Caco-2 (cell line): ENCODE results near the gene MT1M. TPM values are rescaled to one million over a fixed set of nuclear protein-coding genes. Genes with fewer than 3 reads are reported as not detected.

Experiments used
- BruUV-seq: library from RNA; stranded (reverse); fragments of 400-500 nt; replicated peaks from 2 replicates; lab custom pipeline; 2021; lab: Mats Ljungman, UMichigan
- CTCF ChIA-PET: fragments of 300-600 bp; sonication (Branson Sonifier 250); formaldehyde crosslinking; loops from one replicate; lab custom pipeline; 2022; ENCODE audit warnings: antibody characterized with exemption; lab: Charles Lee
- POLR2A ChIA-PET: fragments of 300-600 bp; sonication (Branson Sonifier 250); formaldehyde crosslinking; loops from one replicate; lab custom pipeline; 2022; ENCODE audit warnings: antibody characterized with exemption; lab: Charles Lee
- DNase-seq, 2 experiments: peaks; one replicate each; pipeline versions ENCODE4 v3.0.0 to v3.0.0-alpha.2; 2020 to 2022
- H3K27me3 ChIP-seq: replicated peaks from 2 replicates; pipeline ENCODE4 v1.6.0; 2011; ENCODE audit warnings: low read length; ENCODE audit not compliant: control insufficient read depth, insufficient read depth
- H3K36me3 ChIP-seq: 2 replicates; pipeline ENCODE4 v1.5.1; 2011; ENCODE audit warnings: low read length; ENCODE audit not compliant: control insufficient read depth, insufficient read depth
- H3K4me1 ChIP-seq: fragments of 250-450 bp; sonication (Bioruptor Pico); 2 replicates; pipeline ENCODE4 v1.5.1; 2020; ENCODE audit warnings: mild to moderate bottlenecking
- H3K4me3 ChIP-seq: 2 replicates; pipeline ENCODE4 v1.5.1; 2011; ENCODE audit warnings: low read depth, mild to moderate bottlenecking, control low read depth, low read length
- H3K9me3 ChIP-seq: fragments of 250-450 bp; sonication (Bioruptor Pico); 2 replicates; pipeline ENCODE4 v1.5.1; 2020; ENCODE audit warnings: mild to moderate bottlenecking, moderate library complexity
- H3K27ac Mint-ChIP-seq: one replicate; pipeline ENCODE4 v1.8.0; 2022; ENCODE audit warnings: mixed read lengths; ENCODE audit not compliant: unreplicated experiment
- H3K27me3 Mint-ChIP-seq: one replicate; pipeline ENCODE4 v1.8.0; 2022; ENCODE audit warnings: mixed read lengths; ENCODE audit not compliant: insufficient read depth, unreplicated experiment
- H3K36me3 Mint-ChIP-seq: one replicate; pipeline ENCODE4 v1.8.0; 2022; ENCODE audit warnings: mild to moderate bottlenecking, mixed read lengths; ENCODE audit not compliant: insufficient read depth, unreplicated experiment
- H3K4me1 Mint-ChIP-seq: one replicate; pipeline ENCODE4 v1.8.0; 2022; ENCODE audit warnings: low read depth, mixed read lengths; ENCODE audit not compliant: unreplicated experiment
- H3K4me3 Mint-ChIP-seq: one replicate; pipeline ENCODE4 v1.8.0; 2022; ENCODE audit warnings: mild to moderate bottlenecking, moderate library complexity, mixed read lengths; ENCODE audit not compliant: unreplicated experiment
- H3K9me3 Mint-ChIP-seq: one replicate; pipeline ENCODE4 v1.8.0; 2022; ENCODE audit warnings: mixed read lengths; ENCODE audit not compliant: unreplicated experiment
- CTCF ChIP-seq, 2 experiments: fragments of 200-600 bp in 1 of 2; IDR thresholded peaks; 1 replicate in 1 of 2; 2 replicates in 1 of 2; pipeline versions ENCODE4 v1.5.1 to v1.8.0; 2011 to 2022; ENCODE audit warnings: antibody characterized with exemption in 1 of 2, control low read depth in 1 of 2, inconsistent platforms in 1 of 2, low read depth in 1 of 2, low read length in 1 of 2, mild to moderate bottlenecking in 1 of 2, moderate library complexity in 1 of 2; ENCODE audit not compliant: insufficient read depth in 1 of 2, severe bottlenecking in 1 of 2, unreplicated experiment in 1 of 2
- intact Hi-C: fragments of 100-400 bp; cut with micrococcal nuclease; formaldehyde crosslinking; loops from one replicate; pipeline ENCODE4 v1.10.0; 2022; ENCODE audit not compliant: unreplicated experiment
- total RNA-seq: library from RNA; stranded (reverse); gene quantifications from 2 replicates; pipeline ENCODE4 v1.2.3, GENCODE V29; 2022

The MT1M gene
- total RNA-seq, 1 experiment from 2014 or later = not detected

GRCh38 chr16:56675685-56676210, 43.3 kb downstream of the MT1M start:
- Mint-ChIP-seq H3K9me3 (no peaks in the 10 kb centered on the region), H3K4me1 (no peaks in the 10 kb centered on the region), H3K27me3 (peaks cover 23% of the 10 kb centered on the region), H3K27ac (no peak overlapping the region), H3K4me3 (no peak overlapping the region), H3K36me3 (no peaks in the 10 kb centered on the region)
- no peak for TF ChIP-seq CTCF (IDR thresholded peaks at IDR 0.05; ENCODE audit: insufficient read depth in 1 of 2, low read depth in 1 of 2, low read length in 1 of 2, severe bottlenecking in 1 of 2, unreplicated experiment in 1 of 2)
- Histone ChIP-seq H3K36me3 (no peaks in the 10 kb centered on the region), H3K4me1 (no peaks in the 10 kb centered on the region), H3K27me3 (no peaks in the 10 kb centered on the region), H3K4me3 (no peak overlapping the region), H3K9me3 (no peaks in the 10 kb centered on the region)
- no TSS peak for BruUV-seq
- no peak for DNase-seq
- POLR2A ChIA-PET = no interaction called here
- intact Hi-C loops = no loop called here
- CTCF ChIA-PET = interaction anchor here (0.6 to 2.3 kb wide), 2 partner anchors 26 to 127 kb away, joined by 3 to 8 read pairs; no protein-coding TSS in a partner anchor

- H3K27me3 ChIP-seq = no peaks in the 10 kb centered on the region
- no peaks in the 10 kb centered on the region for H3K9me3 Mint-ChIP-seq
- TF ChIP-seq CTCF (IDR thresholded peaks at IDR 0.05; ENCODE audit: insufficient read depth in 1 of 2, low read depth in 1 of 2, low read length in 1 of 2, severe bottlenecking in 1 of 2, unreplicated experiment in 1 of 2) = no peak
- H3K27ac Mint-ChIP-seq = no peak overlapping the region
- intact Hi-C loops = no loop called here
- no TSS peak for BruUV-seq
- H3K36me3 ChIP-seq = no peaks in the 10 kb centered on the region
- POLR2A ChIA-PET = no interaction called here
- no peak for DNase-seq
- no peak overlapping the region for H3K4me3 ChIP-seq
- H3K4me1 Mint-ChIP-seq = no peaks in the 10 kb centered on the region
- peaks cover 12% of the 10 kb centered on the region for H3K27me3 Mint-ChIP-seq
- CTCF ChIA-PET = interaction anchor here (0.6 to 2.3 kb wide), 2 partner anchors 25 to 98 kb away, joined by 3 to 8 read pairs; no protein-coding TSS in a partner anchor
- H3K36me3 Mint-ChIP-seq = no peaks in the 10 kb centered on the region
- H3K4me1 ChIP-seq = no peaks in the 10 kb centered on the region
- H3K4me3 Mint-ChIP-seq = no peak overlapping the region
- H3K9me3 ChIP-seq = no peaks in the 10 kb centered on the region
These were observed 45.0 kb downstream of the MT1M start for GRCh38 chr16:56677474-56677873.

DNA sequence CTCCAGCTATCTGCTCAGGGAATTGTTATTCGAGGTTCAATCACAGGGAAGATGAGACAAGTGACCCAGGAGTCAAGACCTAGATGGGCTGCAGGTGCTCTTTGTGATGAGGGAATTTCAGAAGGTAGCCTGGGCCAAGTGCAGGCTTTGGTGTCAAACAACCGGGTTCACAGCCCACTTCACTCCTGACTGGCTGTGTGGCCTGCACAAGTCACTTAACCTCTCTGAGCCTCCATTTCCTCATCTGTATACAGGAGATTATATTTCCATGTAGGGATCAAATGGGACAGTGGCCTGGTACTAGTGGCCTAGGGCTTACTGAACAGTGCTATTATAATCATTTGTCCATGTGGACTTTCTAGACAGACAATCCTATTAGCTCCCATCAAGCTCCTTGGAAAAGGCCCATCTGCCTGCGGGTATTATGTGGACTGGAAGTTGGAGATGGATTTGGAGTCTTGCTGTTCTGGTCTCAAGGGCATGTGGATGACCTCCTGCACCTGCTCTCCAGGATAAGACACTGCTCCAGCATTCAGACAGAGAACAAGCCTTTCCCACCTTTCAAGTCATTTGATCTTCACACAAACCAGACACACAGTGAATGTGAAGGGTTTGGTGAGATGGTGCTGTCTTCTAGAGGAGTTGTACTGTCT, 46.7 kb downstream of the MT1M start:
- no peak for TF ChIP-seq CTCF (IDR thresholded peaks at IDR 0.05; ENCODE audit: insufficient read depth in 1 of 2, low read depth in 1 of 2, low read length in 1 of 2, severe bottlenecking in 1 of 2, unreplicated experiment in 1 of 2)
- peaks cover 6% of the 10 kb centered on the region for H3K27me3 Mint-ChIP-seq
- Histone ChIP-seq H3K9me3 (no peaks in the 10 kb centered on the region), H3K4me3 (no peak overlapping the region), H3K4me1 (peaks cover 8% of the 10 kb centered on the region; the same call in 1 of the 2 replicates), H3K27me3 (no peaks in the 10 kb centered on the region), H3K36me3 (no peaks in the 10 kb centered on the region)
- no TSS peak for BruUV-seq
- POLR2A ChIA-PET = no interaction called here
- H3K4me3 Mint-ChIP-seq = no peak overlapping the region
- no peaks in the 10 kb centered on the region for H3K9me3 Mint-ChIP-seq
- no peaks in the 10 kb centered on the region for H3K36me3 Mint-ChIP-seq
- no peak overlapping the region for H3K27ac Mint-ChIP-seq
- CTCF ChIA-PET = interaction anchor here (1.1 kb wide), 1 partner anchor 23 kb away, joined by 3 read pairs; no protein-coding TSS in a partner anchor
- intact Hi-C loops = no loop called here
- H3K4me1 Mint-ChIP-seq = no peaks in the 10 kb centered on the region
- no peak for DNase-seq
